Activated T-helper 17 cell treated with anti-CD3 and anti-CD28 coated beads, Interleukin-2, amount 50 U/mL, for 72 hours (primary cell): ENCODE measurements around the gene FADS2. TPM values are rescaled to one million over a fixed set of nuclear protein-coding genes. Genes with fewer than 3 reads are reported as not detected.
A peak's percentile ranks its signal among the peaks of the same experiment; 100 is the strongest.

Experiments used
- ATAC-seq: fragments of 150-1000 bp; cut with Tn5 transposase; replicated peaks from 2 replicates; pipeline ENCODE4 v1.10.0; 2021; ENCODE audit warnings: mild to moderate bottlenecking, moderate library complexity
- H3K27ac Mint-ChIP-seq: one replicate; pipeline ENCODE4 v1.8.0; 2022; ENCODE audit warnings: mixed read lengths
- H3K27me3 Mint-ChIP-seq: one replicate; pipeline ENCODE4 v1.8.0; 2022; ENCODE audit warnings: mixed read lengths
- H3K36me3 Mint-ChIP-seq: one replicate; pipeline ENCODE4 v1.8.0; 2022; ENCODE audit warnings: low read depth, mild to moderate bottlenecking, mixed read lengths
- H3K4me1 Mint-ChIP-seq: one replicate; pipeline ENCODE4 v1.8.0; 2022; ENCODE audit warnings: mixed read lengths
- H3K4me3 Mint-ChIP-seq: one replicate; pipeline ENCODE4 v1.8.0; 2022; ENCODE audit warnings: mild to moderate bottlenecking, mixed read lengths
- H3K9me3 Mint-ChIP-seq: one replicate; pipeline ENCODE4 v1.8.0; 2022; ENCODE audit warnings: mixed read lengths
- total RNA-seq, 2 donors: library from RNA; stranded (reverse); gene quantifications; one replicate each; pipeline ENCODE4 v1.2.3, GENCODE V29; 2022

The FADS2 gene
- total RNA-seq, 2 donors from 2014 or later = 9.4 to 58.3 TPM

DNA sequence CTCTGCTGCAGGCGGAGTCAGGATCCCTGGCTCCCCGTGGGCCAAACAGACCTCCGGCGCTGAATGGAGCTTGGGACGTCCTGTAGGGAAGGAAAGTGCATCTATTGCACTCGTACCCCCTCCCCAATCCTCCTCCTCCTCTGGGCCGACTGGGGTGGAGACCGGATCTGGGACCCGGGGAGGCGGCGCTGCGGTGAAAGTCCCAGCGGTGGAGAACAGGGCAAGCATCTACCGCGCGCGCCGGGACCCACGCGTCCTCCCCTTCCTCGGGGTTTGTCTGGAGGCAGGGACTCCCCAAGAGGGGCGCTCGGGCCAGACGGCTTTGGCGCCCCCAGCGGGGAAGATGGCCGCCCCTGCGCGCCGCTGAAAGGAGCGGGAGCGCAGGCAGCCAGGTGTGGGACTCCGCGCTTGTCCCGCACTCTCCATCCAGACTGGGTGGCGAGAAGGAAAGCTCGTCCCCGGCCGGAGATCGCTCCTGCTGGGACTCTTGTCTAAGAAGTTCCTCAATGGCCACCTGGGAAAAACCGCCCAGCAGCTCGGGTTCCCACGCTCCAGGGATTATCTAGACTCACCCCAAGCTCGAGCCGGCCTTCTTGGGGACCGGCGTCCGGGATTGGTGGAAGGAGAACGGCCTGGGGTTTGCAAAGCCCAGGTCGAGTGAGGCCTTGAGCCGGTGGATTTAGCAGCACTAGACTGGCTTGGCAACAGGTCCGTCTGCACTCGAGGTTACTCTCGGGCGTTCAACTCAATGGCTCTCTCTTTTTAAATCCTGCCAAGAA is 718 bp downstream of the FADS2 start:
- H3K27ac Mint-ChIP-seq = peak overlapping the region; percentile 43
- H3K9me3 Mint-ChIP-seq = no peaks in the 10 kb centered on the region
- H3K4me1 Mint-ChIP-seq = peaks cover 15% of the 10 kb centered on the region
- H3K36me3 Mint-ChIP-seq = no peaks in the 10 kb centered on the region
- ATAC-seq = peak; percentile 23
- no peaks in the 10 kb centered on the region for H3K27me3 Mint-ChIP-seq
- peak overlapping the region; percentile 77 for H3K4me3 Mint-ChIP-seq

DNA sequence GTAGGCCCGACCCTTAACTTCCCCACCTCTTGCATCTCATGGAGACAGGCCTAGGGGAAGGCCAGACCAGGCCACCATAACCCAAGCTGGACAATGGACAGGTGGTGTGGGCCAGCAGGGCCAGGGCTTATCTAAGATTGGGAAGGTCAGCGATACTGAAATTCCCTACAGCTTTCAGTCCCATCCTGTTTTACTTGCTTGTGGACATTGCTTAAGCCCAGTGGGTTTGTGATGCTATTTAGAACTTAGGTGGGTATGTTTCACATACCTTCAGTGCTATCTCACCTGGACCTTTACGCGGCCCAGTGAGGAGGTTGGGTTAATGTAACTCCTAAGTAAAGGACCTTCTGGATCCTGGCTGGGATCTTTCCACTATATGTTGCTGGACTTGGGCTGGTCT is 1.7 kb downstream of the FADS2 start:
- peaks cover 19% of the 10 kb centered on the region for H3K4me1 Mint-ChIP-seq
- no peaks in the 10 kb centered on the region for H3K27me3 Mint-ChIP-seq
- H3K4me3 Mint-ChIP-seq = peak overlapping the region; percentile 77
- H3K36me3 Mint-ChIP-seq = no peaks in the 10 kb centered on the region
- H3K27ac Mint-ChIP-seq = no peak overlapping the region
- ATAC-seq = no peak
- H3K9me3 Mint-ChIP-seq = no peaks in the 10 kb centered on the region

DNA sequence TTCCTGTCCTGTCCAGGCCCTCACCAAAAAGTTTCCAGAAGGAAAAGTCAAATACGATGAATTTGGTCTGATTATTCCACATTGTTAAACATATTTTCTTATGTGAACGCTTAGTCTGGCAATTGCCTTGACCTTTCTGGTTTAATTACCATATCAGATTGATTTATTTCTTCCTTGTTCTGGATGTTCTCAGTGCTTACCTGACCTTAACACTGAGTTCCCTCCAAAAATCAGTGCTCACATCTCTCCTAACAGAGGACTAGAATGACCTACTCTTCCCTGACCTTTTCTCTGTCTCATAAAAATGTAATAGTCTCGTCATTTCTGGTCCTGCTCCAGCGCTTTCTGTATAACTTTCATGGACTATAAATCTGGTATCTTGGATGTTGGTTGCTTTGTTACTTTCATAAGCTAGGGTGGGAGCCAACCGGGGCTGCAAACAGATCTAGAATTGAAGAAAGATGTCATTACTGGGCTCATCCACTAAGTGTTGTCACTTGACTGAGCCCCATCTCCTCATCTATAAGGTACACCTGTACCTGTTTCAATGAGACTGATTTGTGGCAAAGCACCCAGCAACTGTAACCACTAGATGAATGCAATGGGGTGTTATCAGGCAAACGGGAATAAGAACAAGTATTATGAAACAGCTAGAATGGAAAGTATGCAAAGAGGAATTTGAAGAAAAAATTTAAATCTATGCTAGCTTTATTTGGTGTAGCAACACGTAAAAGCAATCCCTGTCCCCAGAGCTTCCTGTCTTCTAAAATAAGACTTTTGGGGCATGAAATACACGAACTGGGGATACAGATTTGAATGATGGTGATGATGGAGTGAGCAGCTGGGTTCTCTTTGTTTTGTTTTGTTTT is 2.4 kb downstream of the FADS2 start:
- H3K4me3 Mint-ChIP-seq = peak overlapping the region; percentile 77
- ATAC-seq = no peak
- H3K4me1 Mint-ChIP-seq = peaks cover 19% of the 10 kb centered on the region
- no peaks in the 10 kb centered on the region for H3K36me3 Mint-ChIP-seq
- no peaks in the 10 kb centered on the region for H3K9me3 Mint-ChIP-seq
- no peaks in the 10 kb centered on the region for H3K27me3 Mint-ChIP-seq
- H3K27ac Mint-ChIP-seq = no peak overlapping the region

DNA sequence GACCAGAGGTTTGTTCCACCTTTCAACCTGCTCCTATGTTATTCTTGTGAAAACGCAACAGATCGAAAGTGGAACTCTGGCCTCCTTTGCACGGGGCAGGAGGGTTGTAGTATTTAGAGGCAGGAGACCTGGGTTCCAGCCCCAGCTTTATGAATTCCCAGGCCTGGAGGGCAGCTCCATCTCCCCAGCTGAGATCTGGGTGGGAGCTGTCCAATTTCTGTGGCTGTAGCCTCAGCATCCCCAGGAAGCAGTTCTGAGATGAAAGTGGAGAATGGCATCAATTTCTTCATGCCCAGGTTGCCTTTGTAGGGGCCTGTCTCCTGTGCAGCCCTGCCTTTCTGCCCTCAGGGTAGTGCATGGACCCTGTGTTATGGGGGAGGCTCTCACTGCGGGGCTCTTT is 4.1 kb downstream of the FADS2 start:
- Mint-ChIP-seq H3K36me3 (no peaks in the 10 kb centered on the region), H3K27ac (no peak overlapping the region), H3K4me1 (peaks cover 19% of the 10 kb centered on the region), H3K9me3 (no peaks in the 10 kb centered on the region), H3K27me3 (no peaks in the 10 kb centered on the region), H3K4me3 (peak overlapping the region; percentile 11)
- no peak for ATAC-seq

DNA sequence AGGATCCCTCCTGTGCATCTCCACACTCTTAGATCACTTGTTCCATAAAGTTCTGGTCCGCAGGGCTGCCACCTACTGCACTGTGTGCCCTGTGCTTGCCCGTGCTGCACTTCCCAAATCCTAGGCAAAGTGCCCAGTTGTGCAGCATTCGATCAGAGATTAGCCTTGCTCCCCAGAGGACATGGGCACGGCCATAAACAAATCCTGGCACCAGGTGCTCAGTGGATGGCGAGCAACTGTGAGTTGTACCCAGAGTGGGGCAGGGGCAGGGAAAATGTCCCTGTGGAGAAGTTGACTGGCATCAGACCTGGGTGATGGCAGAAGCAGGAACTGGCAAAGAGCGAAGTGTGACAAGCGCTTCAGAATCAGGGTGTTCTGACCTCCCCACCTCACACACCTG is 4.7 kb downstream of the FADS2 start:
- no peaks in the 10 kb centered on the region for H3K27me3 Mint-ChIP-seq
- H3K4me1 Mint-ChIP-seq = peaks cover 19% of the 10 kb centered on the region
- ATAC-seq = no peak
- peak overlapping the region; percentile 93 for H3K27ac Mint-ChIP-seq
- peak overlapping the region; percentile 81 for H3K4me3 Mint-ChIP-seq
- H3K9me3 Mint-ChIP-seq = no peaks in the 10 kb centered on the region
- H3K36me3 Mint-ChIP-seq = no peaks in the 10 kb centered on the region

DNA sequence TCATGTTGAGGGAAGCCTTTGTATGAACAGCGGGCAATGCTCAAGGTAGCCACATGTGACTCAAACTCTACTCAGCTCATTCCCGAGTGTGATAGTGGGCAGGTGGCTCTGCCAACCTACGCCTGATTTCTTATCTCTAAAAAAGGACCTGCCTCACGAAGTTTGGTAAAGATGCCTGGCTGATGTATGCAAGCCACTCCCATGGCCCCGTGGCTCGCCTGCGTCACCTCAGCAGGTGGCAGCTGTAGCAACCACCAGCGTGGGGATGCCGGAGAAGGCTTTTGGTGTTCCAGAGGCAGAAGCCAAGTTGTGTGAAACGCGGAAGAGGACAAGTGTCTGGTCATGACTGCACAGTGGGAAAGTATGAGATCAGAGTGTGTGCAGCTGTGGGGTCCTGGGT is 5.4 kb downstream of the FADS2 start:
- H3K4me1 Mint-ChIP-seq = peaks cover 19% of the 10 kb centered on the region
- peak overlapping the region; percentile 93 for H3K27ac Mint-ChIP-seq
- peak overlapping the region; percentile 81 for H3K4me3 Mint-ChIP-seq
- H3K27me3 Mint-ChIP-seq = no peaks in the 10 kb centered on the region
- ATAC-seq = peak; percentile 56
- no peaks in the 10 kb centered on the region for H3K36me3 Mint-ChIP-seq
- H3K9me3 Mint-ChIP-seq = no peaks in the 10 kb centered on the region

DNA sequence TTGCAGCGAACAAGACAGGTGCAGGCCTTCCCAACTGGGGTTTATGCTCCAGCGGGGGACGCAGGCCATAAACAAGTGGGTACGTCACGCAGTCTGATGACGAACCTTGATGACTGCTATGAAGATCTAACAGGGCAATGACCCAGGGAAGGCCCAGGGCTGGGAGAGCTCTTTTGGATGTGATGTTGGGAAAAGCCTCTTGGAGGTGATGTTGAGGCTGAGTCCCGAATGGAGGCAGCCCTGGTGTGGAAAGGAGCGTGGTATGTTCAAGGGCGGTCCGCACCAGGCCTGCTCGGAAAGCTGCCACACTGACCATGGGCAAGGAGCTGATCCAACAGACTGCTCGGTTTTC is 5.8 kb downstream of the FADS2 start:
- H3K4me1 Mint-ChIP-seq = peaks cover 19% of the 10 kb centered on the region
- no peaks in the 10 kb centered on the region for H3K27me3 Mint-ChIP-seq
- no peak for ATAC-seq
- no peaks in the 10 kb centered on the region for H3K9me3 Mint-ChIP-seq
- peak overlapping the region; percentile 81 for H3K4me3 Mint-ChIP-seq
- H3K36me3 Mint-ChIP-seq = peaks cover 3% of the 10 kb centered on the region
- peak overlapping the region; percentile 93 for H3K27ac Mint-ChIP-seq

DNA sequence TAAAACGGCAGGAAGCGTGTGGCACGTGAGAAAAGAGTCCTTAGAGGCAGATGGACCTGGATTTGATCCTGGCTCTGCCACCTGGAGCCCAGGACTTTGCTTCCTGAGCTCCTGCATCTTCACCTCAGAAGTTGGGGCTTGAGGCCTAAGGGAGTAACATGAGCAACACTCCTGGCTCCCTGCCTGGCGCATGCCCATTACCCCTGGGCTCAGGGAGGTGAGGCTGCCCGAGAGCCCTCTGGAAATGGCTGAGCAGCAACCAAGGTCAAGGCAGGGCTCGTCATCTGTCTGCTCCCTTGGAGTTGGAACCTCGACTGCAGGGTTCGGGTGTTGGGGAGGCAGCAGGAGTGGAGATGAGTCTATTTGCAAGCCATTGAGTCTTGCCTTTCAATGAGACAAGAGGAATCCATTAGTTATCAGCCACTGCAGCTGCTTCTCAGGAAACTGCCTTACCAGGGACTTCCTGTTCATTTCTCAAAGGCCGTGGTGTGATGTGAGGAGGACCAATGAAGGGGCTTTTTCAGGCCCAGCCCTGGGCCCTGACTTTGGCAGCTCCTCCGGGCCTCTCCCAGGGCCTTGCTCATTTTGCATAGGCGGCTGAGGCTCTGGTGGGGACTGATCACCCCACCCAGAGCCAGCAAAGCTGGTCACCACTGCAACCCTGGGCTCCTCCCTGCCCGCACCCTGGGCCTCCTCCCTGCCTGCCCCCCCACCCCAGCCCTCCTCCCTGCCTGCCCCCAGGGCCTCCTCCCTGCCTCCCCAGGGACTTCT is 6.4 kb downstream of the FADS2 start:
- peaks cover 19% of the 10 kb centered on the region for H3K4me1 Mint-ChIP-seq
- peak overlapping the region; percentile 93 for H3K27ac Mint-ChIP-seq
- H3K9me3 Mint-ChIP-seq = no peaks in the 10 kb centered on the region
- H3K27me3 Mint-ChIP-seq = no peaks in the 10 kb centered on the region
- peak overlapping the region; percentile 81 for H3K4me3 Mint-ChIP-seq
- peak; percentile 87 for ATAC-seq
- H3K36me3 Mint-ChIP-seq = peaks cover 8% of the 10 kb centered on the region

DNA sequence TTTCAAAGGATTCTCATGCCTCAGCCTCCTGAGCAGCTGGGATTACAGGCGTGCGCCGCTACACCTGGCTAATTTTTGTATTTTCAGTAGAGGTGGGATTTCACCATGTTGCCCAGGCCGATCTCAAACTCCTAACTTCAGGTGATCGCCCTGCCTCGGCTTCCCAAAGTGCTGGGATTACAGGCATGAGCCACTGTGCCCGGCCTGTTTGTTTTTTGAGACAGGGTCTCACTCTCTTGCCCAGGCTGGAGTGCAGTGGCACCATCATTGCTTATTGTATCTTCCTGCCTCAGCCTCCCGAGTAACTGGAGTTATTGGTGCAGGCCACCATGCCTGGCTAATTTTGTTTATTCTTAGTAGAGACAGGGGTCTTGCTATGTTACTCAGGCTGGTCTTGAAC is 8.1 kb downstream of the FADS2 start:
- no peaks in the 10 kb centered on the region for H3K9me3 Mint-ChIP-seq
- H3K27me3 Mint-ChIP-seq = no peaks in the 10 kb centered on the region
- no peak overlapping the region for H3K27ac Mint-ChIP-seq
- H3K4me3 Mint-ChIP-seq = no peak overlapping the region
- ATAC-seq = no peak
- peaks cover 11% of the 10 kb centered on the region for H3K4me1 Mint-ChIP-seq
- peaks cover 26% of the 10 kb centered on the region for H3K36me3 Mint-ChIP-seq

DNA sequence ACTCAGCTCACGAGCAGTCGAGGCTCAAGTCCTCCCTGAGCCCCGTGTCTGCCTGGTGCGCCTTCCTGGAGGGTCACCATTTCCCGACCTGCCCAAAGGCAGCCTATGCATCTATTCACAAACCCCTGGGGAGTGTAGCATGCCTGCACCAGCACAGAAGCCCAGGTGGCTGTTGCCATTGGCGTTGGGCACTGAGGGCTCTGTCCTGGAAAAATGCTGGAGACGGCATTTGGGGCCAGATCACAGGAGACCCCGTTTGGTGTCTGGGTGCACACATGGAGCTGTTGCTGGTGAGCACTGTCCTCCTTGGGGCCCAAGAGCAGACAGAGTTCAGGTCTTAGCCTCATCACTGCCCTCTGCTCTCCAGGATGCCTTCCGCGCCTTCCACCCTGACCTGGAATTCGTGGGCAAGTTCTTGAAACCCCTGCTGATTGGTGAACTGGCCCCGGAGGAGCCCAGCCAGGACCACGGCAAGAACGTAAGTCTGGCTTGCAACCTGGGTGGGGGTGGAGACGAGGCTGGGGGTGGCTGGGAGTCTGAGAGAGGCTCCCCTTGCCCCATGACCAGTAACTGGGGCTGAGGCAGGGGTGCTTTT is 9.4 kb downstream of the FADS2 start:
- Mint-ChIP-seq H3K9me3 (no peaks in the 10 kb centered on the region), H3K4me3 (no peak overlapping the region), H3K4me1 (peaks cover 11% of the 10 kb centered on the region), H3K36me3 (peaks cover 39% of the 10 kb centered on the region), H3K27me3 (no peaks in the 10 kb centered on the region), H3K27ac (no peak overlapping the region)
- ATAC-seq = no peak

DNA sequence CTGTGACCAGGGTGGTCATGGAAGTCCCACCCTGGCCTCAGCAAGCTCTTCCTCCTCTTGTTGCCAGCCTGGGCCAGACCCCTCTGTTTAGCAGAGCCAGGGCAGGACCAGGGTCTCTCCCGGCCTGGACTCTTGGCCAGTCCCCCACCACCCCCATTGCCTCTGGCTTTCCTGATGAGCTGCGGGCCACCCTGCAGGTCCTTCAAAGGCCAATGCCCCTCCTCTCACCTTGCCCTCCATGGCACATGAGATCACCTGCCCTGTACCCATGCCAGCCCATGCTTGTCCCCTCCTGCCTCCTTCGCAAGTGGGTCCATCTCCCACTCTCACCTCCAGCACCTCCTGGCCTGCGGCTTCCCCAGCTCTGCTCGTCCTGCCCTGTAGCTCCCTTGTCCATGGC is 10.4 kb downstream of the FADS2 start:
- Mint-ChIP-seq H3K36me3 (peaks cover 40% of the 10 kb centered on the region), H3K27me3 (no peaks in the 10 kb centered on the region), H3K9me3 (no peaks in the 10 kb centered on the region), H3K4me3 (no peak overlapping the region), H3K4me1 (peaks cover 7% of the 10 kb centered on the region), H3K27ac (no peak overlapping the region)
- no peak for ATAC-seq

DNA sequence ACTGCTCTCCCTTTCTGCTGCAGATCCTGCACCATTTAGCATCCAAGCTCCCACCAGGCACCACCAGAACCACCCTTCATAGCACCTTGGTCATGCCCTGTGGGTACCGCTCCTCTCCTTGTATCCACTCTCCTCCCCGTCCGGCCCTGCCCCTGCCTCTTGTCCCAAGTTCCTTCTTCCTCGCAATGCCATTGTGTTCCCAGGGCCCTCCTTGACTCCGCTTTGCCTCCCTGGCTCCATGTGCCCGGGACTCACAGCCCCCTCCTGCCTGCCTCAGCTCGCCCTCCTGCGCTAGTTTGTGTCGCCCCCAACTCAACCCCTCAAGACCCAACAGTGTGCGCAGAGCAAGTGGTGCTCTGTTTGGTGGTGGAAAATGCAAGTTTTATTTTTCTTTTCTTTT is 10.8 kb downstream of the FADS2 start:
- no peak overlapping the region for H3K4me3 Mint-ChIP-seq

DNA sequence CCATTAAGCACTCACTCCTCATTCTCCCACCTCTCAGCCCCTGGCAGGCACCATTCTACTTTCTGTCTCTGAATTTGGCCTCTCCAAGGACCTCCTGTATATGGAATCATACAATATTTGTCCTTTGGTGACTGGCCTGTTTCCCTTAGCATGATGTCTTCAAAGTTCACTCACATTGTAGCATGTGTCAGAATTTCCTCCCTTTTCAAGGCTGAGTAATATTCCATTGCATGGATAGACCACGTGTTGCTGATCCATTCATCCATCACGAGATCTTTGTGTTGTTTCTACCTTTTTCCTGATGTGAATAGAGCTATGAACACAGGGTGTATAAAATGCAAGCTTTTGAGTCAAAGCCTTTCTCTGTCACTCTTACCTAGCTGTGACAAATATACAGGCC is 11.6 kb downstream of the FADS2 start:
- no peak for ATAC-seq
- Mint-ChIP-seq H3K4me3 (no peak overlapping the region), H3K27me3 (no peaks in the 10 kb centered on the region), H3K9me3 (no peaks in the 10 kb centered on the region), H3K4me1 (no peaks in the 10 kb centered on the region), H3K36me3 (peaks cover 40% of the 10 kb centered on the region), H3K27ac (no peak overlapping the region)

More for the DNA sequence above, 10.8 kb downstream of the FADS2 start:
- H3K27ac Mint-ChIP-seq = no peak overlapping the region
- H3K9me3 Mint-ChIP-seq = no peaks in the 10 kb centered on the region
- ATAC-seq = no peak
- H3K4me1 Mint-ChIP-seq = peaks cover 3% of the 10 kb centered on the region
- H3K36me3 Mint-ChIP-seq = peaks cover 40% of the 10 kb centered on the region
- H3K27me3 Mint-ChIP-seq = no peaks in the 10 kb centered on the region

DNA sequence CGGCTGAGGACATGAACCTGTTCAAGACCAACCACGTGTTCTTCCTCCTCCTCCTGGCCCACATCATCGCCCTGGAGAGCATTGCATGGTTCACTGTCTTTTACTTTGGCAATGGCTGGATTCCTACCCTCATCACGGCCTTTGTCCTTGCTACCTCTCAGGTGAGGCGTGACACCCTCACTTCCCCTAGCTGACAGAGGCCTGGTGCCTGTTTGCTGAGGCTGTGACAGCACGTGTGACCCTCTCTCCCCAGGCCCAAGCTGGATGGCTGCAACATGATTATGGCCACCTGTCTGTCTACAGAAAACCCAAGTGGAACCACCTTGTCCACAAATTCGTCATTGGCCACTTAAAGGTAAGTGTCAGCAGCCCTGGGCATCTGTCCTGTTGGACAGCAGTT is 12.3 kb downstream of the FADS2 start:
- H3K27me3 Mint-ChIP-seq = no peaks in the 10 kb centered on the region
- peaks cover 45% of the 10 kb centered on the region for H3K36me3 Mint-ChIP-seq
- H3K4me3 Mint-ChIP-seq = no peak overlapping the region
- H3K9me3 Mint-ChIP-seq = no peaks in the 10 kb centered on the region
- no peaks in the 10 kb centered on the region for H3K4me1 Mint-ChIP-seq
- no peak for ATAC-seq
- H3K27ac Mint-ChIP-seq = no peak overlapping the region
